Left ventricle myocardium inferior (tissue), 1 donor: Measurements from ENCODE around the gene GTPBP1. TPM values are rescaled to one million over a fixed set of nuclear protein-coding genes. Genes with fewer than 3 reads are reported as not detected.

Source experiments
- DNase-seq: peaks from one replicate; pipeline ENCODE4 v3.0.0-alpha.2; 2020
- H3K27ac ChIP-seq: fragments of 200-600 bp; replicated peaks from 2 replicates; pipeline ENCODE4 v1.8.0; 2021
- H3K27me3 ChIP-seq: fragments of 200-600 bp; 2 replicates; pipeline ENCODE4 v1.8.0; 2021; ENCODE audit warnings: low read depth
- H3K36me3 ChIP-seq: fragments of 200-600 bp; 2 replicates; pipeline ENCODE4 v1.8.0; 2021
- H3K4me1 ChIP-seq: fragments of 200-600 bp; 2 replicates; pipeline ENCODE4 v1.8.0; 2021
- H3K4me3 ChIP-seq: fragments of 200-600 bp; 2 replicates; pipeline ENCODE4 v1.8.0; 2021; ENCODE audit warnings: mild to moderate bottlenecking, moderate library complexity
- H3K9me3 ChIP-seq: fragments of 200-600 bp; replicated peaks from 2 replicates; pipeline ENCODE4 v1.8.0; 2021
- CTCF ChIP-seq: fragments of 200-600 bp; IDR thresholded peaks from 2 replicates; pipeline ENCODE4 v1.8.0; 2021; ENCODE audit warnings: antibody characterized with exemption, mild to moderate bottlenecking, borderline replicate concordance
- intact Hi-C: fragments of 100-400 bp; cut with micrococcal nuclease; formaldehyde crosslinking; loops from one replicate; pipeline ENCODE4 v1.11.0; 2022
- total RNA-seq: library from RNA; stranded (reverse); fragmentation: NEBNext Ultra II Directional; extraction: Animal tissue kit (Norgen Biotek cat#: 25700); gene quantifications from one replicate; pipeline ENCODE4 v1.2.1, GENCODE V29; 2021
- donor health status: DM: no; HTN: yes; CAD: no; lungs with severe emphysema.

Gene GTPBP1
- total RNA-seq, 1 donor from 2014 or later, result 28.9 TPM

- Histone ChIP-seq H3K4me3 (no peak overlapping the region), H3K9me3 (no peaks in the 10 kb centered on the region), H3K4me1 (peaks cover 62% of the 10 kb centered on the region), H3K27ac (peak overlapping the region; percentile 84), H3K27me3 (no peaks in the 10 kb centered on the region), H3K36me3 (peaks cover 72% of the 10 kb centered on the region)
- intact Hi-C loops, result no loop called here
- no peak for DNase-seq
- TF ChIP-seq CTCF, result no peak
These were observed 26.0 kb downstream of the GTPBP1 start for GRCh38 chr22:38731703-38732161.

GRCh38 chr22:38732251-38732815, 26.6 kb downstream of the GTPBP1 start:
- peak overlapping the region; percentile 84 for H3K27ac ChIP-seq
- no peak for DNase-seq
- TF ChIP-seq CTCF, result no peak
- H3K36me3 ChIP-seq, result peaks cover 72% of the 10 kb centered on the region
- no peak overlapping the region for H3K4me3 ChIP-seq
- peaks cover 62% of the 10 kb centered on the region for H3K4me1 ChIP-seq
- no peaks in the 10 kb centered on the region for H3K9me3 ChIP-seq
- no peaks in the 10 kb centered on the region for H3K27me3 ChIP-seq
- intact Hi-C loops, result no loop called here

GRCh38 chr22:38733329-38733723, 27.6 kb downstream of the GTPBP1 start:
- Histone ChIP-seq H3K36me3 (peaks cover 72% of the 10 kb centered on the region), H3K4me1 (peaks cover 63% of the 10 kb centered on the region), H3K9me3 (no peaks in the 10 kb centered on the region), H3K27ac (peak overlapping the region; percentile 84), H3K4me3 (no peak overlapping the region), H3K27me3 (no peaks in the 10 kb centered on the region)
- DNase-seq, result no peak
- intact Hi-C loops, result no loop called here
- peak; percentile 74 for TF ChIP-seq CTCF

GRCh38 chr22:38733724-38734381, 28.1 kb downstream of the GTPBP1 start:
- Histone ChIP-seq H3K36me3 (peaks cover 72% of the 10 kb centered on the region), H3K9me3 (no peaks in the 10 kb centered on the region), H3K27ac (peak overlapping the region; percentile 84), H3K4me3 (no peak overlapping the region), H3K4me1 (peaks cover 58% of the 10 kb centered on the region), H3K27me3 (no peaks in the 10 kb centered on the region)
- intact Hi-C loops, result no loop called here
- peak; percentile 64 for DNase-seq
- no peak for TF ChIP-seq CTCF

GRCh38 chr22:38734421-38735100, 28.8 kb downstream of the GTPBP1 start:
- Histone ChIP-seq H3K36me3 (peaks cover 72% of the 10 kb centered on the region), H3K4me3 (no peak overlapping the region)
- intact Hi-C loops, result no loop called here

More at GRCh38 chr22:38734421-38735100, 28.8 kb downstream of the GTPBP1 start:
- Histone ChIP-seq H3K27me3 (no peaks in the 10 kb centered on the region), H3K9me3 (no peaks in the 10 kb centered on the region), H3K27ac (peak overlapping the region; percentile 84), H3K4me1 (peaks cover 55% of the 10 kb centered on the region)
- DNase-seq, result peak; percentile 11
- no peak for TF ChIP-seq CTCF
